SK-N-SH treated with all-trans-retinoic acid at 6 μM for 48 hours (cell line): Measurements from ENCODE around the gene MPG.

Experiments
- ATAC-seq: fragments of 200-7000 bp; cut with Tn5 transposase; 3 replicates; pipeline ENCODE4 v1.9.1; 2020; ENCODE audit warnings: mild to moderate bottlenecking, moderate library complexity
- ARNTL ChIP-seq: fragments of 450-650 bp; formaldehyde crosslinking; IDR thresholded peaks from 2 replicates; pipeline ENCODE4 v1.5.0; 2020; ENCODE audit warnings: low read depth, mild to moderate bottlenecking, moderate library complexity, borderline replicate concordance
- CSDC2 ChIP-seq: fragments of 250-450 bp; sonication (Bioruptor Pico); IDR thresholded peaks from 2 replicates; pipeline ENCODE4 v1.5.0; 2020; ENCODE audit warnings: mild to moderate bottlenecking, moderate library complexity
- CSRNP3 ChIP-seq: fragments of 250-450 bp; sonication (Bioruptor Pico); IDR thresholded peaks from 2 replicates; pipeline ENCODE4 v1.5.1; 2021; ENCODE audit warnings: mild to moderate bottlenecking, moderate library complexity
- ESRRG ChIP-seq: fragments of 250-450 bp; sonication (Bioruptor Pico); IDR thresholded peaks from 2 replicates; pipeline ENCODE4 v1.6.1; 2021; ENCODE audit warnings: mild to moderate bottlenecking
- GLIS3 ChIP-seq: fragments of 250-450 bp; sonication (Bioruptor Pico); IDR thresholded peaks from 2 replicates; pipeline ENCODE4 v1.5.0; 2020; ENCODE audit warnings: mild to moderate bottlenecking, moderate library complexity
- ISL1 ChIP-seq: fragments of 250-450 bp; sonication (Bioruptor Pico); IDR thresholded peaks from 2 replicates; pipeline ENCODE4 v2.1.2; 2022; ENCODE audit warnings: mild to moderate bottlenecking, moderate library complexity
- OSR1 ChIP-seq: fragments of 250-450 bp; sonication (Bioruptor Pico); IDR thresholded peaks from 2 replicates; pipeline ENCODE4 v1.8.0; 2022; ENCODE audit warnings: moderate library complexity, mild to moderate bottlenecking, inconsistent platforms
- POU6F1 ChIP-seq: fragments of 250-450 bp; sonication (Bioruptor Pico); IDR thresholded peaks from 2 replicates; pipeline ENCODE4 v1.8.0; 2021; ENCODE audit warnings: low read depth, mild to moderate bottlenecking, moderate library complexity, borderline replicate concordance
- PPARA ChIP-seq: fragments of 250-450 bp; sonication (Bioruptor Pico); IDR thresholded peaks from 2 replicates; pipeline ENCODE4 v1.5.0; 2020; ENCODE audit warnings: mild to moderate bottlenecking, borderline replicate concordance
- SNAI2 ChIP-seq: fragments of 250-450 bp; sonication (Bioruptor Pico); IDR thresholded peaks from 2 replicates; pipeline ENCODE4 v1.5.0; 2020; ENCODE audit warnings: mild to moderate bottlenecking, moderate library complexity
- TCF4 ChIP-seq: fragments of 250-450 bp; sonication (Bioruptor Pico); IDR thresholded peaks from 2 replicates; pipeline ENCODE4 v1.8.0; 2021; ENCODE audit warnings: mild to moderate bottlenecking, moderate library complexity, borderline replicate concordance
- TOX ChIP-seq: fragments of 250-450 bp; sonication (Bioruptor Pico); IDR thresholded peaks from 2 replicates; pipeline ENCODE4 v1.8.0; 2021; ENCODE audit warnings: mild to moderate bottlenecking, moderate library complexity, borderline replicate concordance
- TSHZ2 ChIP-seq: fragments of 250-450 bp; sonication (Bioruptor Pico); IDR thresholded peaks from 2 replicates; pipeline ENCODE4 v1.5.0; 2020; ENCODE audit warnings: mild to moderate bottlenecking, moderate library complexity
- ZC3H10 ChIP-seq: fragments of 250-450 bp; sonication (Bioruptor Pico); IDR thresholded peaks from 2 replicates; pipeline ENCODE4 v1.5.1; 2021; ENCODE audit warnings: mild to moderate bottlenecking, moderate library complexity
- ZFP3 ChIP-seq: fragments of 250-450 bp; sonication (Bioruptor Pico); IDR thresholded peaks from 2 replicates; pipeline ENCODE4 v1.5.0; 2020; ENCODE audit warnings: mild to moderate bottlenecking, moderate library complexity
- ZNF565 ChIP-seq: fragments of 450-650 bp; formaldehyde crosslinking; conservative IDR thresholded peaks from 2 replicates; pipeline ENCODE4 v1.5.0; 2020; ENCODE audit warnings: low read depth, mild to moderate bottlenecking, moderate library complexity
- ZNF70 ChIP-seq: fragments of 450-650 bp; formaldehyde crosslinking; IDR thresholded peaks from 2 replicates; pipeline ENCODE4 v1.5.0; 2020; ENCODE audit warnings: mild to moderate bottlenecking, moderate library complexity
- ZNF8 ChIP-seq: fragments of 450-650 bp; formaldehyde crosslinking; IDR thresholded peaks from 2 replicates; pipeline ENCODE4 v1.5.0; 2020; ENCODE audit warnings: mild to moderate bottlenecking, moderate library complexity
- TF ChIP-seq, protein P1 (sequence below): fragments of 250-450 bp; sonication (Bioruptor Pico); IDR thresholded peaks from 2 replicates; pipeline ENCODE4 v1.8.0; 2020; ENCODE audit warnings: mild to moderate bottlenecking, moderate library complexity, borderline replicate concordance
- TF ChIP-seq, protein P2 (sequence below): fragments of 250-450 bp; sonication (Bioruptor Pico); IDR thresholded peaks from 2 replicates; pipeline ENCODE4 v1.5.1; 2020; ENCODE audit warnings: low read depth, mild to moderate bottlenecking, moderate library complexity

MPG gene

GRCh38 chr16:78444-79150 is 572 bp downstream of the MPG start:
- ATAC-seq: peak; percentile 28

GRCh38 chr16:79151-80054 is 1.4 kb downstream of the MPG start:
- TF ChIP-seq POU6F1 (no peak), GLIS3 (CRISPR knock-in tag) (no peak), ZNF70 (CRISPR knock-in tag) (no peak), ARNTL (CRISPR knock-in tag) (no peak), OSR1 (CRISPR knock-in tag) (no peak), SNAI2 (no peak), ZFP3 (CRISPR knock-in tag) (no peak), TCF4 (no peak), CSDC2 (CRISPR knock-in tag) (no peak), PPARA (CRISPR knock-in tag) (no peak), TSHZ2 (CRISPR knock-in tag) (no peak), CSRNP3 (no peak), ZNF8 (CRISPR knock-in tag) (no peak), TOX (no peak), ISL1 (CRISPR knock-in tag) (no peak)
- TF ChIP-seq, protein P1, sequence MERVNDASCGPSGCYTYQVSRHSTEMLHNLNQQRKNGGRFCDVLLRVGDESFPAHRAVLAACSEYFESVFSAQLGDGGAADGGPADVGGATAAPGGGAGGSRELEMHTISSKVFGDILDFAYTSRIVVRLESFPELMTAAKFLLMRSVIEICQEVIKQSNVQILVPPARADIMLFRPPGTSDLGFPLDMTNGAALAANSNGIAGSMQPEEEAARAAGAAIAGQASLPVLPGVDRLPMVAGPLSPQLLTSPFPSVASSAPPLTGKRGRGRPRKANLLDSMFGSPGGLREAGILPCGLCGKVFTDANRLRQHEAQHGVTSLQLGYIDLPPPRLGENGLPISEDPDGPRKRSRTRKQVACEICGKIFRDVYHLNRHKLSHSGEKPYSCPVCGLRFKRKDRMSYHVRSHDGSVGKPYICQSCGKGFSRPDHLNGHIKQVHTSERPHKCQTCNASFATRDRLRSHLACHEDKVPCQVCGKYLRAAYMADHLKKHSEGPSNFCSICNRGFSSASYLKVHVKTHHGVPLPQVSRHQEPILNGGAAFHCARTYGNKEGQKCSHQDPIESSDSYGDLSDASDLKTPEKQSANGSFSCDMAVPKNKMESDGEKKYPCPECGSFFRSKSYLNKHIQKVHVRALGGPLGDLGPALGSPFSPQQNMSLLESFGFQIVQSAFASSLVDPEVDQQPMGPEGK (CRISPR knock-in tag): no peak
- TF ChIP-seq, protein P2, sequence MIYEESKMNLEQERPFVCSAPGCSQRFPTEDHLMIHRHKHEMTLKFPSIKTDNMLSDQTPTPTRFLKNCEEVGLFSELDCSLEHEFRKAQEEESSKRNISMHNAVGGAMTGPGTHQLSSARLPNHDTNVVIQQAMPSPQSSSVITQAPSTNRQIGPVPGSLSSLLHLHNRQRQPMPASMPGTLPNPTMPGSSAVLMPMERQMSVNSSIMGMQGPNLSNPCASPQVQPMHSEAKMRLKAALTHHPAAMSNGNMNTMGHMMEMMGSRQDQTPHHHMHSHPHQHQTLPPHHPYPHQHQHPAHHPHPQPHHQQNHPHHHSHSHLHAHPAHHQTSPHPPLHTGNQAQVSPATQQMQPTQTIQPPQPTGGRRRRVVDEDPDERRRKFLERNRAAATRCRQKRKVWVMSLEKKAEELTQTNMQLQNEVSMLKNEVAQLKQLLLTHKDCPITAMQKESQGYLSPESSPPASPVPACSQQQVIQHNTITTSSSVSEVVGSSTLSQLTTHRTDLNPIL (CRISPR knock-in tag): no peak
- no peak for ATAC-seq

More at GRCh38 chr16:78444-79150, 572 bp downstream of the MPG start:
- TF ChIP-seq ZNF565 (no peak), CSRNP3 (no peak), PPARA (CRISPR knock-in tag) (no peak), GLIS3 (CRISPR knock-in tag) (no peak), ARNTL (CRISPR knock-in tag) (no peak), ISL1 (CRISPR knock-in tag) (no peak), ZC3H10 (CRISPR knock-in tag) (no peak), TCF4 (no peak), ESRRG (CRISPR knock-in tag) (no peak)
